AG04450 (cell line): ENCODE results near the gene RFLNA. TPM values are rescaled to one million over a fixed set of nuclear protein-coding genes. Genes with fewer than 3 reads are reported as not detected.

Source experiments
- CTCF ChIA-PET: fragments of 300-600, 350-600 bp; formaldehyde crosslinking; extraction: SDS; loops from one replicate; lab custom pipeline; 2022; ENCODE audit warnings: antibody characterized with exemption, inconsistent platforms; lab: Charles Lee
- POLR2A ChIA-PET: fragments of 350-600 bp; formaldehyde crosslinking; extraction: SDS; loops from one replicate; lab custom pipeline; 2021; ENCODE audit warnings: antibody characterized with exemption, inconsistent platforms; lab: Yijun Ruan, JAX
- DNase-seq: peaks from one replicate; pipeline ENCODE4 v3.0.0-alpha.2; 2011; ENCODE audit warnings: low read depth, low spot score
- H3K27ac ChIP-seq: one replicate; pipeline ENCODE4 v1.5.1; 2012; ENCODE audit warnings: low read depth, low read length, control low read depth
- H3K27me3 ChIP-seq: one replicate; pipeline ENCODE4 v1.6.0; 2012; ENCODE audit warnings: low read length; ENCODE audit not compliant: control insufficient read depth, insufficient read depth
- H3K4me3 ChIP-seq: 2 replicates; pipeline ENCODE4 v1.5.1; 2011; ENCODE audit warnings: mild to moderate bottlenecking, low read depth, low read length, control low read depth
- H3K9me3 ChIP-seq: 2 replicates; pipeline ENCODE4 v1.5.1; 2012; ENCODE audit warnings: low read length; ENCODE audit not compliant: control insufficient read depth, insufficient read depth
- CTCF ChIP-seq: IDR thresholded peaks from 2 replicates; pipeline ENCODE4 v1.5.1; 2011; ENCODE audit warnings: low read depth, low read length, control low read depth, inconsistent platforms
- polyA plus RNA-seq: library from polyadenylated mRNA; depleted of rRNA; stranded (reverse); fragments of >200 nt; gene quantifications from 2 replicates; pipeline ENCODE4 v1.2.3, GENCODE V29; 2011

Gene RFLNA
- polyA plus RNA-seq, 1 experiment = not detected

GRCh38 chr12:124326871-124327270 is 32.0 kb downstream of the RFLNA start:
- no peak for DNase-seq
- no peak overlapping the region for H3K27ac ChIP-seq
- H3K4me3 ChIP-seq = no peak overlapping the region
- no peaks in the 10 kb centered on the region for H3K27me3 ChIP-seq
- POLR2A ChIA-PET = no interaction called here
- no peak for TF ChIP-seq CTCF
- peaks cover 37% of the 10 kb centered on the region for H3K9me3 ChIP-seq
- CTCF ChIA-PET = interaction anchor here (0.6 to 0.9 kb wide), 2 partner anchors 273 to 294 kb away, joined by 3 to 4 read pairs; no protein-coding TSS in a partner anchor

GRCh38 chr12:124327362-124328043 is 32.6 kb downstream of the RFLNA start:
- TF ChIP-seq CTCF = no peak
- no peak for DNase-seq
- ChIA-PET POLR2A (no interaction called here), CTCF (no interaction called here)
- no peaks in the 10 kb centered on the region for H3K27me3 ChIP-seq
- H3K9me3 ChIP-seq = peaks cover 34% of the 10 kb centered on the region
- no peak overlapping the region for H3K27ac ChIP-seq
- no peak overlapping the region for H3K4me3 ChIP-seq

GRCh38 chr12:124328116-124328515 is 33.2 kb downstream of the RFLNA start:
- Histone ChIP-seq H3K9me3 (peaks cover 34% of the 10 kb centered on the region), H3K27me3 (no peaks in the 10 kb centered on the region), H3K4me3 (no peak overlapping the region), H3K27ac (no peak overlapping the region)
- ChIA-PET CTCF (no interaction called here), POLR2A (no interaction called here)
- TF ChIP-seq CTCF = no peak
- DNase-seq = no peak

GRCh38 chr12:124328636-124329035 is 33.7 kb downstream of the RFLNA start:
- peaks cover 30% of the 10 kb centered on the region for H3K9me3 ChIP-seq
- TF ChIP-seq CTCF = no peak
- no peaks in the 10 kb centered on the region for H3K27me3 ChIP-seq
- ChIA-PET CTCF (no interaction called here), POLR2A (no interaction called here)
- no peak overlapping the region for H3K4me3 ChIP-seq
- no peak overlapping the region for H3K27ac ChIP-seq
- DNase-seq = no peak

GRCh38 chr12:124332058-124332672 is 37.3 kb downstream of the RFLNA start:
- peak; percentile 29; the same call in 1 of the 2 replicates for TF ChIP-seq CTCF
- Histone ChIP-seq H3K9me3 (no peaks in the 10 kb centered on the region; the same call in 1 of the 2 replicates), H3K27ac (no peak overlapping the region), H3K4me3 (no peak overlapping the region), H3K27me3 (no peaks in the 10 kb centered on the region)
- DNase-seq = no peak
- POLR2A ChIA-PET = no interaction called here
- CTCF ChIA-PET = no interaction called here
